Prostate gland (tissue), 2 donors: ENCODE data around the gene BORA.

Experiments used
- POLR2A ChIP-seq: fragments of 450-650 bp; IDR thresholded peaks from one replicate; pipeline ENCODE4 v1.6.1; 2016; ENCODE audit warnings: antibody characterized with exemption, mild to moderate bottlenecking
- POLR2AphosphoS5 ChIP-seq: sonication (generic); formaldehyde crosslinking; IDR thresholded peaks from one replicate; pipeline ENCODE4 v1.6.1; 2017; ENCODE audit warnings: antibody characterized with exemption
- TF ChIP-seq, protein P1 (sequence below), 4 experiments: fragments of 200-600 bp in 2 of 4; fragments of 450-650 bp in 2 of 4; sonication (generic) in 2 of 4; IDR thresholded peaks; 1 replicate in 3 of 4; 2 replicates in 1 of 4; pipeline ENCODE4 v1.5.1; 2016 to 2019; ENCODE audit warnings: antibody characterized with exemption in 4 of 4, mild to moderate bottlenecking in 2 of 4, moderate library complexity in 2 of 4

DNA sequence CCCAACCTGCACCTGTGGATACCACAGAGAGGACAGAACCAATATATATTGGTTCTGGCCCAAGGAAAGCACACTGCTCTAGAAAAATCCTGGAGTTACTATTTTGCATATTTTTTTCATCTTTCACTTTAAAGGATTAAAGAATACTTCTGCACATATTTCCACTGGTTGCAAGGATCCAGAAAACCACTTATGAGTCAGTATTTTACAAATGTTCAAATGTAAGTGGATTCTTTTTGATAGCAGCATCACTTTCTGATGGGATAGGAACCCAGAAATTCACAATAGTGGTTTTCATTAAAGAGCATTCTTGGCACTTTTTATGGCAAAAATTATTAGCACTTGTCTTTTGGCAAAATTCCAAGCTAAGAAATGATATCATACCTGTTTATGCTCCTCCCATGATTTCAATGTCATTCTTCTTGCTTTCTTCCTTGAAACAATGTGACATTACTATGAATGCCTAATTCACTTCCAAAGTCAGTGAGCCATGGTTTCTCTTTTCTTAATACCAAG lies 38.5 kb upstream of the BORA start:
- TF ChIP-seq, protein P1, sequence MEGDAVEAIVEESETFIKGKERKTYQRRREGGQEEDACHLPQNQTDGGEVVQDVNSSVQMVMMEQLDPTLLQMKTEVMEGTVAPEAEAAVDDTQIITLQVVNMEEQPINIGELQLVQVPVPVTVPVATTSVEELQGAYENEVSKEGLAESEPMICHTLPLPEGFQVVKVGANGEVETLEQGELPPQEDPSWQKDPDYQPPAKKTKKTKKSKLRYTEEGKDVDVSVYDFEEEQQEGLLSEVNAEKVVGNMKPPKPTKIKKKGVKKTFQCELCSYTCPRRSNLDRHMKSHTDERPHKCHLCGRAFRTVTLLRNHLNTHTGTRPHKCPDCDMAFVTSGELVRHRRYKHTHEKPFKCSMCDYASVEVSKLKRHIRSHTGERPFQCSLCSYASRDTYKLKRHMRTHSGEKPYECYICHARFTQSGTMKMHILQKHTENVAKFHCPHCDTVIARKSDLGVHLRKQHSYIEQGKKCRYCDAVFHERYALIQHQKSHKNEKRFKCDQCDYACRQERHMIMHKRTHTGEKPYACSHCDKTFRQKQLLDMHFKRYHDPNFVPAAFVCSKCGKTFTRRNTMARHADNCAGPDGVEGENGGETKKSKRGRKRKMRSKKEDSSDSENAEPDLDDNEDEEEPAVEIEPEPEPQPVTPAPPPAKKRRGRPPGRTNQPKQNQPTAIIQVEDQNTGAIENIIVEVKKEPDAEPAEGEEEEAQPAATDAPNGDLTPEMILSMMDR (IDR thresholded peaks at IDR 0.05): no peak
- TF ChIP-seq POLR2AphosphoS5 (no peak), POLR2A (no peak)
